ENCODE results near the gene AKAP10.

DNA sequence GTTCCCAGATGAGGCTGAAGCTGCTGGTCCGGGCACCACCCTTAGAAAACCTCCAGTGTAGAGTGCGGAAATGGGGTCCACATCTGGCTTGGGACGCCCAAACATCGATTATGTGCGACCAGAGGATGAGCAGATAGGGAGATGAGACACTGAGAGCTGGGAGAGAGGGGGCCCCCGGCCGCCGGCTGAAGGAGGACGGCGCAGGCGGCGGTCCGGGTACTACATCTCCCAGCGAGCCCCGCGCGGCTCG lies 31.3 kb upstream of the AKAP10 start:
- TF ChIP-seq, protein P1, sequence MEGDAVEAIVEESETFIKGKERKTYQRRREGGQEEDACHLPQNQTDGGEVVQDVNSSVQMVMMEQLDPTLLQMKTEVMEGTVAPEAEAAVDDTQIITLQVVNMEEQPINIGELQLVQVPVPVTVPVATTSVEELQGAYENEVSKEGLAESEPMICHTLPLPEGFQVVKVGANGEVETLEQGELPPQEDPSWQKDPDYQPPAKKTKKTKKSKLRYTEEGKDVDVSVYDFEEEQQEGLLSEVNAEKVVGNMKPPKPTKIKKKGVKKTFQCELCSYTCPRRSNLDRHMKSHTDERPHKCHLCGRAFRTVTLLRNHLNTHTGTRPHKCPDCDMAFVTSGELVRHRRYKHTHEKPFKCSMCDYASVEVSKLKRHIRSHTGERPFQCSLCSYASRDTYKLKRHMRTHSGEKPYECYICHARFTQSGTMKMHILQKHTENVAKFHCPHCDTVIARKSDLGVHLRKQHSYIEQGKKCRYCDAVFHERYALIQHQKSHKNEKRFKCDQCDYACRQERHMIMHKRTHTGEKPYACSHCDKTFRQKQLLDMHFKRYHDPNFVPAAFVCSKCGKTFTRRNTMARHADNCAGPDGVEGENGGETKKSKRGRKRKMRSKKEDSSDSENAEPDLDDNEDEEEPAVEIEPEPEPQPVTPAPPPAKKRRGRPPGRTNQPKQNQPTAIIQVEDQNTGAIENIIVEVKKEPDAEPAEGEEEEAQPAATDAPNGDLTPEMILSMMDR (IDR thresholded peaks at IDR 0.05): no peak
- TF ChIP-seq EZH2 (IDR thresholded peaks at IDR 0.05): no peak

Data from neural progenitor cell (in vitro differentiated cells).